Measurements from ENCODE around the gene AKAP7.

AKAP7 gene

GRCh38 chr6:131116321-131116720 lies 18.9 kb upstream of the AKAP7 start:
- Histone ChIP-seq H3K4me3 (ENCODE audit: low read length in 2 of 2) (no peak overlapping the region), H3K9me3 (ENCODE audit: control insufficient read depth in 2 of 2, low read length in 2 of 2) (no peaks in the 10 kb centered on the region), H3K4me1 (ENCODE audit: control insufficient read depth, insufficient read depth, low read length) (no peaks in the 10 kb centered on the region), H3K9ac (ENCODE audit: low read length in 2 of 2) (no peak overlapping the region), H3K27ac (ENCODE audit: low read length) (no peak overlapping the region), H3K27me3 (ENCODE audit: control insufficient read depth in 1 of 2, insufficient read depth in 2 of 2, low read length in 2 of 2) (no peaks in the 10 kb centered on the region), H3K36me3 (ENCODE audit: control insufficient read depth in 2 of 2, insufficient read depth in 2 of 2, low read length in 2 of 2) (no peaks in the 10 kb centered on the region)

GRCh38 chr6:131116755-131117360 lies 18.4 kb upstream of the AKAP7 start:
- Histone ChIP-seq H3K27ac (ENCODE audit: low read length) (no peak overlapping the region), H3K4me3 (ENCODE audit: low read length in 2 of 2) (no peak overlapping the region), H3K4me1 (ENCODE audit: control insufficient read depth, insufficient read depth, low read length) (no peaks in the 10 kb centered on the region), H3K9ac (ENCODE audit: low read length in 2 of 2) (no peak overlapping the region), H3K36me3 (ENCODE audit: control insufficient read depth in 2 of 2, insufficient read depth in 2 of 2, low read length in 2 of 2) (no peaks in the 10 kb centered on the region), H3K9me3 (ENCODE audit: control insufficient read depth in 2 of 2, low read length in 2 of 2) (no peaks in the 10 kb centered on the region), H3K27me3 (ENCODE audit: control insufficient read depth in 1 of 2, insufficient read depth in 2 of 2, low read length in 2 of 2) (no peaks in the 10 kb centered on the region)

GRCh38 chr6:131117878-131118277 lies 17.4 kb upstream of the AKAP7 start:
- no peak overlapping the region for H3K27ac ChIP-seq (ENCODE audit: low read length)

GRCh38 chr6:131122007-131122406 lies 13.3 kb upstream of the AKAP7 start:
- Histone ChIP-seq H3K4me1 (ENCODE audit: control insufficient read depth, insufficient read depth, low read length) (no peaks in the 10 kb centered on the region), H3K9me3 (ENCODE audit: control insufficient read depth in 2 of 2, low read length in 2 of 2) (no peaks in the 10 kb centered on the region), H3K36me3 (ENCODE audit: control insufficient read depth in 2 of 2, insufficient read depth in 2 of 2, low read length in 2 of 2) (no peaks in the 10 kb centered on the region), H3K27me3 (ENCODE audit: control insufficient read depth in 1 of 2, insufficient read depth in 2 of 2, low read length in 2 of 2) (no peaks in the 10 kb centered on the region), H3K4me3 (ENCODE audit: low read length in 2 of 2) (no peak overlapping the region), H3K9ac (ENCODE audit: low read length in 2 of 2) (no peak overlapping the region), H3K27ac (ENCODE audit: low read length) (no peak overlapping the region)

More at GRCh38 chr6:131117878-131118277, 17.4 kb upstream of the AKAP7 start:
- no peaks in the 10 kb centered on the region for H3K9me3 ChIP-seq (ENCODE audit: control insufficient read depth in 2 of 2, low read length in 2 of 2)
- no peaks in the 10 kb centered on the region for H3K36me3 ChIP-seq (ENCODE audit: control insufficient read depth in 2 of 2, insufficient read depth in 2 of 2, low read length in 2 of 2)
- H3K4me3 ChIP-seq (ENCODE audit: low read length in 2 of 2), result no peak overlapping the region
- no peaks in the 10 kb centered on the region for H3K27me3 ChIP-seq (ENCODE audit: control insufficient read depth in 1 of 2, insufficient read depth in 2 of 2, low read length in 2 of 2)
- no peaks in the 10 kb centered on the region for H3K4me1 ChIP-seq (ENCODE audit: control insufficient read depth, insufficient read depth, low read length)
- H3K9ac ChIP-seq (ENCODE audit: low read length in 2 of 2), result no peak overlapping the region

GRCh38 chr6:131122516-131122915 lies 12.8 kb upstream of the AKAP7 start:
- no peak overlapping the region for H3K27ac ChIP-seq (ENCODE audit: low read length)
- H3K9ac ChIP-seq (ENCODE audit: low read length in 2 of 2), result no peak overlapping the region
- no peaks in the 10 kb centered on the region for H3K4me1 ChIP-seq (ENCODE audit: control insufficient read depth, insufficient read depth, low read length)
- no peaks in the 10 kb centered on the region for H3K27me3 ChIP-seq (ENCODE audit: control insufficient read depth in 1 of 2, insufficient read depth in 2 of 2, low read length in 2 of 2)
- H3K4me3 ChIP-seq (ENCODE audit: low read length in 2 of 2), result no peak overlapping the region
- H3K36me3 ChIP-seq (ENCODE audit: control insufficient read depth in 2 of 2, insufficient read depth in 2 of 2, low read length in 2 of 2), result no peaks in the 10 kb centered on the region
- no peaks in the 10 kb centered on the region for H3K9me3 ChIP-seq (ENCODE audit: control insufficient read depth in 2 of 2, low read length in 2 of 2)

GRCh38 chr6:131124336-131125071 lies 10.8 kb upstream of the AKAP7 start:
- no peaks in the 10 kb centered on the region for H3K27me3 ChIP-seq (ENCODE audit: control insufficient read depth in 1 of 2, insufficient read depth in 2 of 2, low read length in 2 of 2)
- H3K9ac ChIP-seq (ENCODE audit: low read length in 2 of 2), result no peak overlapping the region
- no peak overlapping the region for H3K27ac ChIP-seq (ENCODE audit: low read length)
- no peaks in the 10 kb centered on the region for H3K36me3 ChIP-seq (ENCODE audit: control insufficient read depth in 2 of 2, insufficient read depth in 2 of 2, low read length in 2 of 2)
- no peak overlapping the region for H3K4me3 ChIP-seq (ENCODE audit: low read length in 2 of 2)
- H3K4me1 ChIP-seq (ENCODE audit: control insufficient read depth, insufficient read depth, low read length), result no peaks in the 10 kb centered on the region
- H3K9me3 ChIP-seq (ENCODE audit: control insufficient read depth in 2 of 2, low read length in 2 of 2), result no peaks in the 10 kb centered on the region

GRCh38 chr6:131125431-131125830 lies 9.8 kb upstream of the AKAP7 start:
- Histone ChIP-seq H3K36me3 (ENCODE audit: control insufficient read depth in 2 of 2, insufficient read depth in 2 of 2, low read length in 2 of 2) (no peaks in the 10 kb centered on the region), H3K9me3 (ENCODE audit: control insufficient read depth in 2 of 2, low read length in 2 of 2) (no peaks in the 10 kb centered on the region), H3K9ac (ENCODE audit: low read length in 2 of 2) (no peak overlapping the region), H3K27me3 (ENCODE audit: control insufficient read depth in 1 of 2, insufficient read depth in 2 of 2, low read length in 2 of 2) (no peaks in the 10 kb centered on the region), H3K4me1 (ENCODE audit: control insufficient read depth, insufficient read depth, low read length) (no peaks in the 10 kb centered on the region), H3K4me3 (ENCODE audit: low read length in 2 of 2) (no peak overlapping the region), H3K27ac (ENCODE audit: low read length) (no peak overlapping the region)

- Histone ChIP-seq H3K27me3 (ENCODE audit: control insufficient read depth in 1 of 2, insufficient read depth in 2 of 2, low read length in 2 of 2) (no peaks in the 10 kb centered on the region), H3K27ac (ENCODE audit: low read length) (no peak overlapping the region), H3K4me3 (ENCODE audit: low read length in 2 of 2) (no peak overlapping the region), H3K9ac (ENCODE audit: low read length in 2 of 2) (no peak overlapping the region), H3K9me3 (ENCODE audit: control insufficient read depth in 2 of 2, low read length in 2 of 2) (no peaks in the 10 kb centered on the region), H3K4me1 (ENCODE audit: control insufficient read depth, insufficient read depth, low read length) (peaks cover 4% of the 10 kb centered on the region), H3K36me3 (ENCODE audit: control insufficient read depth in 2 of 2, insufficient read depth in 2 of 2, low read length in 2 of 2) (no peaks in the 10 kb centered on the region)
Observed at GRCh38 chr6:131129689-131130553, 5.3 kb upstream of the AKAP7 start.

- Histone ChIP-seq H3K4me1 (ENCODE audit: control insufficient read depth, insufficient read depth, low read length) (peaks cover 4% of the 10 kb centered on the region), H3K9me3 (ENCODE audit: control insufficient read depth in 2 of 2, low read length in 2 of 2) (no peaks in the 10 kb centered on the region), H3K9ac (ENCODE audit: low read length in 2 of 2) (no peak overlapping the region), H3K27ac (ENCODE audit: low read length) (no peak overlapping the region), H3K4me3 (ENCODE audit: low read length in 2 of 2) (no peak overlapping the region), H3K36me3 (ENCODE audit: control insufficient read depth in 2 of 2, insufficient read depth in 2 of 2, low read length in 2 of 2) (no peaks in the 10 kb centered on the region), H3K27me3 (ENCODE audit: control insufficient read depth in 1 of 2, insufficient read depth in 2 of 2, low read length in 2 of 2) (no peaks in the 10 kb centered on the region)
Observed at GRCh38 chr6:131130554-131130940, 4.7 kb upstream of the AKAP7 start.

- Histone ChIP-seq H3K27me3 (ENCODE audit: control insufficient read depth in 1 of 2, insufficient read depth in 2 of 2, low read length in 2 of 2) (no peaks in the 10 kb centered on the region), H3K27ac (ENCODE audit: low read length) (no peak overlapping the region), H3K9me3 (ENCODE audit: control insufficient read depth in 2 of 2, low read length in 2 of 2) (no peaks in the 10 kb centered on the region), H3K4me1 (ENCODE audit: control insufficient read depth, insufficient read depth, low read length) (peaks cover 9% of the 10 kb centered on the region), H3K4me3 (ENCODE audit: low read length in 2 of 2) (no peak overlapping the region), H3K36me3 (ENCODE audit: control insufficient read depth in 2 of 2, insufficient read depth in 2 of 2, low read length in 2 of 2) (no peaks in the 10 kb centered on the region), H3K9ac (ENCODE audit: low read length in 2 of 2) (no peak overlapping the region)
Observed at GRCh38 chr6:131132360-131132759, 2.9 kb upstream of the AKAP7 start.
